Activated T-cell treated with anti-CD3 and anti-CD28 coated beads, Interleukin-2, amount 50 U/mL, for 1 hour (primary cell): ENCODE data around the gene COPS3.
A peak's percentile ranks its signal among the peaks of the same experiment; 100 is the strongest.

Experiments used
- DNase-seq: peaks from one replicate; pipeline ENCODE4 v3.0.0-alpha.2; 2020

COPS3 gene

GRCh38 chr17:17239832-17240231, 41.2 kb downstream of the COPS3 start:
- DNase-seq, result no peak

GRCh38 chr17:17237026-17237799, 43.8 kb downstream of the COPS3 start, which contains the start of gene FLCN:
FLCN (minus strand) TSS chr17:17237168; CDS start chr17:17228137, 9,031 bp downstream.
- peak; percentile 91 for DNase-seq

GRCh38 chr17:17236295-17237025, 44.6 kb downstream of the COPS3 start:
- peak; percentile 24 for DNase-seq

- DNase-seq, result no peak
Observed at GRCh38 chr17:17235212-17236174, 45.6 kb downstream of the COPS3 start.

GRCh38 chr17:17232303-17232621, 48.8 kb downstream of the COPS3 start:
- DNase-seq, result no peak

- DNase-seq, result no peak
Observed at GRCh38 chr17:17231621-17232302, 49.3 kb downstream of the COPS3 start.

- DNase-seq, result no peak
Observed at GRCh38 chr17:17229416-17230384, 51.3 kb downstream of the COPS3 start.

- no peak for DNase-seq
Observed at GRCh38 chr17:17228521-17229279, 52.3 kb downstream of the COPS3 start.

- DNase-seq, result no peak
Observed at GRCh38 chr17:17227608-17228520, 53.2 kb downstream of the COPS3 start.

- no peak for DNase-seq
Observed at GRCh38 chr17:17226451-17227265, 54.4 kb downstream of the COPS3 start.

- DNase-seq, result no peak
Observed at GRCh38 chr17:17225901-17226300, 55.1 kb downstream of the COPS3 start.

- DNase-seq, result no peak
Observed at GRCh38 chr17:17224137-17224536, 56.9 kb downstream of the COPS3 start.

- DNase-seq, result no peak
Observed at GRCh38 chr17:17223736-17224135, 57.3 kb downstream of the COPS3 start.

GRCh38 chr17:17221329-17221728, 59.7 kb downstream of the COPS3 start:
- no peak for DNase-seq

GRCh38 chr17:17220529-17220928, 60.5 kb downstream of the COPS3 start:
- no peak for DNase-seq

GRCh38 chr17:17217995-17218394, 63.1 kb downstream of the COPS3 start:
- DNase-seq, result no peak

GRCh38 chr17:17216776-17217175, 64.3 kb downstream of the COPS3 start:
- DNase-seq, result no peak

- DNase-seq, result no peak
Observed at GRCh38 chr17:17216236-17216635, 64.8 kb downstream of the COPS3 start.

GRCh38 chr17:17215575-17215974, 65.5 kb downstream of the COPS3 start:
- no peak for DNase-seq
